D341Med (cell line): Measurements from ENCODE around the gene TIFAB.

Experiments used
- DNase-seq: peaks from one replicate; pipeline ENCODE4 v3.0.0; 2012; ENCODE audit warnings: low spot score

Gene TIFAB

GRCh38 chr5:135458356-135458755, 6.2 kb upstream of the TIFAB start:
- DNase-seq: no peak

DNA sequence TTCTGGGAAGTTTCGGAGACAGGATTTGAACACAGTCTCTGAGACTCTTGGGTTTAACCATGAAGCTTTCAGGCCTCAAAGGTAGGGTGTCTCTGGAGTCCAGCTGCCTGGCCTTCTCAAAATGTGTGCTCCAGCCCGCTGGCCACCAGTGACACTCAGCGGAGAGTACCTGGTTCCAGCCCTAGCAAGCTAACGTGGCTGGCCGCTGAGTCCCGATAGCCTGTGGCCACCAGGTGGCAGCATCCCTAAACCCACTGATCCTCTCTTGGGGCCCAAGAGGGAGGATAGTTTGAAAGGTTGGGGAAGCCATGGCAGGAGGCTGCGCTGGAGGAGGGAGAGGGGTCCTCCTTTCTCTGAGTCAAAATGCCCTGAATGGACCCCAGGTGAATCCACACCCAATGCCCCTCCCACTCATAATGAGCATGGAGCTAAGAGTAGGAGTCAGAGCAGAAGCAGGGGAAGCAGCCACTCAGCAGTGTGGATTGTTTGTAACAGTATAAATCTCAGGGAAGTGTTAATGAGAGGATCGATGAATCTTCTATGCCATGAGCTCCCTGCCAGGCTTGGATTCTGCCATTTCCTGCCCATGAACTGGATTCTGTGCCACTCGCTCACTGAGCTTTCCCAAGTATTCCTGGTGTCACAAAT, 5.4 kb upstream of the TIFAB start:
- peak; percentile 84 for DNase-seq

GRCh38 chr5:135456238-135457099, 4.3 kb upstream of the TIFAB start:
- DNase-seq: no peak

DNA sequence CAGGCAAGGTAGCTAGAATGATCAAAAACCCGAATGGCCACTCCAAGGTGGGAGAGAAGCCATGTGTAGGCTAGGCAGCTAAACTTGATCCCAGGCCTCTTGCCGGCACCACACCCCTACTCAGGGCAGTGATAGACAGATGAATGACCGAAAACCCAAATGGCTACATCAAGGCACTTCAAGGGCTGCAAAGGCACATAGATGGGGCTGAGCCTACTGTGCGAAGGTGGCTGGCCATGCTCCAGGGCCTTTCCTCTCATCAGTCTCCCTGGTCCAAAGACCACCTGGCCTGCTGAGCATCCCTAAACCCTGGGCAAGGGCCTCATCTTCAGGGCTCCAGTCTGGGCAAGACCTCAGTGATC, 3.7 kb upstream of the TIFAB start:
- DNase-seq: no peak

- DNase-seq: no peak
Measured at GRCh38 chr5:135454946-135455345, 2.8 kb upstream of the TIFAB start.

DNA sequence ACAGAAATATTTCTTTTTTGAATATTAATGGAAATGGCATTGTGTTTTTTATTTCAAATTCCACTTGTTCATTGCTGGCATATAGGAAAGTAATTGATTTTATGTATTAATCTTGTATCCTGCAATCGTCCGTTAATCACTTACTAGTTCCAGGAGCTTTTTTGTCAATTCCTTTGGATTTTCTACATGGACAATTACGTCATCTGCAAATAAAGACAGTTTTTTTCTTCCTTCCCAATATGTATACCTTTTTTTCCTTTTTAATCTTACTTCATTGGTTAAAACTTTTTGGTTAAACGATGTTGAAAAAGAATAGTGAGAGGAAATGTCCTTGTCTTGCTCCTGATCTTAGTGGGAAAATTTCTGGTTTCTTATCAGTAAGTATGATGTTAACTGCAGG, 1.5 kb upstream of the TIFAB start:
- no peak for DNase-seq

GRCh38 chr5:135451581-135452320, 400 bp downstream of the TIFAB start:
- DNase-seq: no peak

GRCh38 chr5:135450952-135451351, 1.2 kb downstream of the TIFAB start:
- DNase-seq: no peak

- no peak for DNase-seq
Measured at GRCh38 chr5:135450336-135450735, 1.8 kb downstream of the TIFAB start.

DNA sequence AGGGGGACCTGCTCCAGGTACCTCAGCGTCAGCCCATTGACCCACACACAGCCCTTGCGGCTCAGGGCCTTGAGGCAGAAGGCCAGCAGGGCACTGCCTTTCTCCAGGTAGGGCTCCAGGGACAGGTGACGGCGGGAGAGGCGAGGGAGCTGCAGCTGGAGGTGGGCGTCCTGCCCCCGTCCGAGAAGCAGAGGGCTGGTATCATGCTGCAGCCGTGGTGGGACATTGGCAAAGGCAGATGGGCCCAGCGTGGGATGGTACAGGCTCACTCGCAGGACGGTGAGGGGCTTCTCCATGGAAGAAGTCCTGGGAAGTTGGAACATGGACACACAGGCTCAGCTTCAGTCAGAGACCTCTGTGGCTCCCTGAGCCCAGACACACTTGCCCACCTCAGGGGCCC, 2.5 kb downstream of the TIFAB start:
- DNase-seq: no peak

DNA sequence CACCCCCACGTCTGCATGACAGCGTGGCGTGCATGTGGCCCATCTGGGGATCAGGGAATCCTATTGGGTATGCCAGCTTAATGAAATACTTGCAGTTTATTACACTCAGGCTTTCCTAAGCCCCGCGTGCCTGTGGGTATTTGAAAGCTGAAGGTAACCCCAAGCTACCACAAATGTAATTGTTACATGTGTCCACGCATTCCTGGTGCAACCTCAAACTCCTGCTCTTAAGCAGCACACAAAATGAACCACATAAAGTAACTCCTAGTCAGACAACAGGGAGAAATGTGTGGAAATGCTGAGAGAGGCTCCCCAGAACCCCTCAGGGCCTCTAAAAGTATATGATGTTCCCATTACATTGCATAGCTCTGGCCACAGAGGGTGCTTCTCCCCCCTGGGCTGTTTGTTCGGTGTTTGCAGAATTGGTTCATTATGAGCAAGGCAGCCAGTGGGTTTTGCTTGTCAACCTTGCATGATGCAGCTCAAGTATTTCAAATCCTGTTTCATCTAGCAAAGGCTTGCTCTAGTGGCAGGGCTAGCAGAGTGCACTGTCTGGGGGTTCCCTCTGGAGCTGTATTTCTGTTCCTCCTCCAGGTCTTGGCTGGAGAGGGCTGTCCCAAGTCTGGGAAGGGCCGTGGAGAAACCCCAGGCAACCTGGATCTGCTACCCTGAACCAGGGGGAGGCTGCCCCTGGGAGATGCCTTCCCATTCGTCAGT, 3.2 kb downstream of the TIFAB start:
- DNase-seq: no peak

DNA sequence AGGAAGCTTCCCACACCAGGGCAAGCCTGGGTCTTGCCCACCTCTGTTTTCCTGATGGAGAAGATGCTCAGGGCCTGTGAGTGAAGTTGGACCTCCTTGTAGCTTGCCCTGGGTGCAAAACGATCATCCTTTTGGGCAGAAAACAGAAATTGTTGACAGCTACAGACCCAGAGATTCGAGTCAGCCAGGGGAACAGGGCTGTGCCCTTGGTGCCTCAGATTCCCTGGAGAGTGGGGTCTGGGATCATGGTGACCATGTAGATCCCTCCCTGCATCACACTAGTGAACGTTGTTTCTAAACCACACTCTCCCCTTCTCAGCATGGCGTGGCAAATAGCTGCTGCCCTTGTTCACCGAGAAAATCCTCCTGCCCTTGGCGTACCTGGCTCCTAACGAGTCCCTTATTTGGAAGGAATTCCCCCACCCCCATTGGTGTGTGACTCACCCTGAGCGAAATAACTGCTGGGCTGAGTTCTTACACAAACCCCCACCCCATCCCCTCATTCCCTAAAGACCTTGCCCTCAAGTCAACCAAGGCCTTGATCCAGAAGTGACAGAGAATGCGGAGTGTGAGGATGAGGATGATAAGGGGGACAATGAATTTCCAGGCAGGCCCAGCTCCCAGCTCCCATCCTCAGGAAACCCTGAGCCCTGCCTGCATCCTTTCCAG, 3.9 kb downstream of the TIFAB start:
- DNase-seq: no peak

DNA sequence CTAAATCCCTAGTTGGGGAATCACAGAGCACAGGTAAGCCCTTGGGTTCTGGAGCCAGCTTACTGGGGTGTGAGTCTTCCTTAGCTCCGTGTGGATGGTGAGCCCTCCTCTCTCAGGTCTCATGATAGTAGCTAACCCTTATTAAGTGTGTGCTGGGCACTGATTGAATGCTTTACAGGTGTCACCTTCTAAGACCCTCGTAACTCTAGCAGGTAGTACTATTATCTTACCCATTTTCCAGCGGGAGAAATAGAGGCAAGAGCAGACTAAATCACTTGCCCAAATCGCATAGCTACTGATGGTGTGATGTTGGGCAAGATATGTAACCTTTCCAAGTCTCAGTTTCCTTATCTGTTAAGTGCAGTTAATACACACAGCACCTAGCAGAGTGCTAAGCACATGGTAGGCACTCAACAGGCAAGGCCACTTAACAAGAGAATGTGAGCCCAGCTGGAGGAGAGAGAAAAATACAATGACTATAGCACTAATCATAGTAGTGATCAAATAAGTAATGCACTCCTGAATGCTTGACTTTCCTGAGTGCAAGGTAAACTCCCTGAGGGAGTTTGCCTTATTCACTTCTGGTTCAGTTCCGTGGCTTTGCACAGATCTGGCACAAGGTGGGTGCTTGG, 4.7 kb downstream of the TIFAB start, which contains the start of gene DCANP1:
TSS of gene DCANP1 (minus strand) at position 51 of the 632 bp plus-strand sequence. CDS start 240 bp downstream, outside the sequence.
- DNase-seq: no peak

GRCh38 chr5:135446615-135447014, 5.5 kb downstream of the TIFAB start:
- no peak for DNase-seq

GRCh38 chr5:135446206-135446605, 5.9 kb downstream of the TIFAB start:
- DNase-seq: no peak

GRCh38 chr5:135445306-135445985, 6.7 kb downstream of the TIFAB start:
- no peak for DNase-seq

DNA sequence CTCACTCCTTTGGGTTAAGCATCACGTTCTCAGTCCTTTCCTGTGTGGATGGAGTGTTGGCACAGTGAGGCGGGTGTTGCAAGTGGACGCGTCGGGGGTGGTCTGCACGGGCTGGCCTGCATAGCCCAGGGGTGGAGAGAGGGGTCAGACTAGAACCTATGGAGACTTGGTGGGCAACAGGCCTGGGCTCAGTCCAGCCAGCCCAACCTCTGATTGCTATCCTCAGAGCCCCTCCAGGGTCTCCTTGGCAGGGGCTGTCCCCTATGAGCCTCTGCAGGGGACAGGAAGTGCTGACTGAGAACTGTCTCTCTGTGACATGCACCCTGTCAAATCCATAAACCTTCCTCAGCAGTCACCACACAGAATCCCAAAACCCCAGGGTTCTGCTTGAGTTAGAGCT, 7.3 kb downstream of the TIFAB start:
- DNase-seq: no peak

GRCh38 chr5:135444360-135444759, 7.8 kb downstream of the TIFAB start:
- DNase-seq: no peak

GRCh38 chr5:135443161-135443960, 8.8 kb downstream of the TIFAB start:
- no peak for DNase-seq
